ENCODE results near the gene C21orf91. TPM values are rescaled to one million over a fixed set of nuclear protein-coding genes. Genes with fewer than 3 reads are reported as not detected.

The C21orf91 gene
- total and polyA plus RNA-seq, 9 of the 15 experiments (the other 6 are each of a cell fraction or from before 2014, with no cell fraction given) = 3.9 to 14.1 (median 12.1) TPM

- in situ Hi-C loops (cut with MboI) = no loop called here
- H3K4me1 ChIP-seq (replicated peaks in 1 of 2; ENCODE audit: control insufficient read depth in 2 of 2, insufficient read depth in 2 of 2, low read length in 2 of 2) = no peaks in the 10 kb centered on the region; a peak in 1 of 5 replicates
- TF ChIP-seq CSDE1 (IDR thresholded peaks at IDR 0.05) = no peak
Measured at GRCh38 chr21:17780539-17780938, 38.6 kb downstream of the C21orf91 start.

GRCh38 chr21:17779980-17780379, 39.2 kb downstream of the C21orf91 start:
- Histone ChIP-seq H2AFZ (ENCODE audit: low read depth, low read length) (no peak overlapping the region), H3K9me3 (replicated peaks; ENCODE audit: control insufficient read depth, insufficient read depth, low read depth, low read length) (no peaks in the 10 kb centered on the region), H3K9me1 (ENCODE audit: control insufficient read depth, insufficient read depth, low read length) (no peaks in the 10 kb centered on the region), H3K4me2 (ENCODE audit: insufficient read depth, low read length) (no peak overlapping the region), H3K4me3 (no peak overlapping the region), H3K36me3 (ENCODE audit: control insufficient read depth, insufficient read depth, low read length) (no peaks in the 10 kb centered on the region), H3K27me3 (ENCODE audit: control insufficient read depth in 2 of 2, insufficient read depth in 2 of 2, low read length in 2 of 2) (no peaks in the 10 kb centered on the region), H3K4me1 (replicated peaks in 1 of 2; ENCODE audit: control insufficient read depth in 2 of 2, insufficient read depth in 2 of 2, low read length in 2 of 2) (no peaks in the 10 kb centered on the region; a peak in 1 of 5 replicates), H4K20me1 (replicated peaks; ENCODE audit: control insufficient read depth, insufficient read depth, low read length) (no peaks in the 10 kb centered on the region), H3K27ac (ENCODE audit: extremely low read depth, low read depth, low read length) (no peak overlapping the region), H3K79me2 (ENCODE audit: control insufficient read depth, insufficient read depth, low read length) (no peaks in the 10 kb centered on the region), H3K9ac (ENCODE audit: insufficient read depth in 1 of 2, low read depth in 2 of 2, low read length in 2 of 2) (no peak overlapping the region)
- 17% methylated on average over 2 of the region's 3 CpGs for WGBS (ENCODE audit: insufficient coverage, low coverage, missing lambda C conversion rate)
- ATAC-seq (no peak), FAIRE-seq (no peak), DNase-seq (ENCODE audit: extremely low read depth in 1 of 4, low spot score in 3 of 4) (no peak)
- no TSS peak for BruUV-seq (replicated peaks)
- TF ChIP-seq RCOR1 (IDR thresholded peaks at IDR 0.05; ENCODE audit: borderline replicate concordance in 1 of 2, low read depth in 2 of 2, low read length in 2 of 2) = no peak
- TF ChIP-seq SMC3 (conservative IDR thresholded peaks at IDR 0.05; ENCODE audit: insufficient read depth, low read depth, low read length) = no peak
- no peak for TF ChIP-seq ARHGAP35 (IDR thresholded peaks at IDR 0.05; ENCODE audit: partially characterized antibody)
- TF ChIP-seq SMAD3 (CRISPR knock-in tag; conservative IDR thresholded peaks at IDR 0.05) = no peak
- TF ChIP-seq NR2F6 (CRISPR knock-in tag; IDR thresholded peaks at IDR 0.05) = no peak
- no peak for TF ChIP-seq ZNF316 (IDR thresholded peaks at IDR 0.05)
- no peak for TF ChIP-seq ZNF57 (CRISPR knock-in tag; IDR thresholded peaks at IDR 0.05)
- in situ Hi-C loops (cut with MboI) (no loop called here), intact Hi-C loops (cut with micrococcal nuclease) (no loop called here)
- ChIA-PET CTCF (ENCODE audit: low intra/inter-chr PET ratio) (no interaction called here), POLR2A (no interaction called here)

More at GRCh38 chr21:17780539-17780938, 38.6 kb downstream of the C21orf91 start:
- Histone ChIP-seq H3K4me3 (no peak overlapping the region), H3K9me1 (ENCODE audit: control insufficient read depth, insufficient read depth, low read length) (no peaks in the 10 kb centered on the region), H3K27ac (ENCODE audit: extremely low read depth, low read depth, low read length) (no peak overlapping the region), H4K20me1 (replicated peaks; ENCODE audit: control insufficient read depth, insufficient read depth, low read length) (no peaks in the 10 kb centered on the region), H3K27me3 (ENCODE audit: control insufficient read depth in 2 of 2, insufficient read depth in 2 of 2, low read length in 2 of 2) (no peaks in the 10 kb centered on the region), H3K79me2 (ENCODE audit: control insufficient read depth, insufficient read depth, low read length) (no peaks in the 10 kb centered on the region), H3K9ac (ENCODE audit: insufficient read depth in 1 of 2, low read depth in 2 of 2, low read length in 2 of 2) (no peak overlapping the region), H3K36me3 (ENCODE audit: control insufficient read depth, insufficient read depth, low read length) (peaks cover 2% of the 10 kb centered on the region; the same call in 2 of the 3 replicates), H3K9me3 (replicated peaks; ENCODE audit: control insufficient read depth, insufficient read depth, low read depth, low read length) (no peaks in the 10 kb centered on the region), H2AFZ (ENCODE audit: low read depth, low read length) (no peak overlapping the region), H3K4me2 (ENCODE audit: insufficient read depth, low read length) (no peak overlapping the region)
- FAIRE-seq (no peak), ATAC-seq (no peak), DNase-seq (ENCODE audit: extremely low read depth in 1 of 4, low spot score in 3 of 4) (no peak)
- BruUV-seq (replicated peaks) = no TSS peak
- WGBS (ENCODE audit: insufficient coverage, low coverage, missing lambda C conversion rate) = 63% methylated on average over 6 of the region's 6 CpGs
- ChIA-PET CTCF (ENCODE audit: low intra/inter-chr PET ratio) (no interaction called here), POLR2A (interaction anchor here (1.1 kb wide), 1 partner anchor 11 kb away, joined by 3 read pairs; no protein-coding TSS in a partner anchor)
- intact Hi-C loops (cut with micrococcal nuclease) = no loop called here
